ENCODE data around the gene UACA. TPM values are rescaled to one million over a fixed set of nuclear protein-coding genes. Genes with fewer than 3 reads are reported as not detected.
A peak's percentile ranks its signal among the peaks of the same experiment; 100 is the strongest.
"Not testable (repeated sequence)": the region's sequence is repeated elsewhere in the genome, so short reads cannot be mapped to it uniquely, and the experiment has no call there.

The UACA gene
- 10 to 100 TPM; 19.1 to 51.0 (median 29.4) TPM for total RNA-seq
- polyA plus RNA-seq = 10 to 100 TPM; 19.2 to 44.4 (median 26.4) TPM

DNA sequence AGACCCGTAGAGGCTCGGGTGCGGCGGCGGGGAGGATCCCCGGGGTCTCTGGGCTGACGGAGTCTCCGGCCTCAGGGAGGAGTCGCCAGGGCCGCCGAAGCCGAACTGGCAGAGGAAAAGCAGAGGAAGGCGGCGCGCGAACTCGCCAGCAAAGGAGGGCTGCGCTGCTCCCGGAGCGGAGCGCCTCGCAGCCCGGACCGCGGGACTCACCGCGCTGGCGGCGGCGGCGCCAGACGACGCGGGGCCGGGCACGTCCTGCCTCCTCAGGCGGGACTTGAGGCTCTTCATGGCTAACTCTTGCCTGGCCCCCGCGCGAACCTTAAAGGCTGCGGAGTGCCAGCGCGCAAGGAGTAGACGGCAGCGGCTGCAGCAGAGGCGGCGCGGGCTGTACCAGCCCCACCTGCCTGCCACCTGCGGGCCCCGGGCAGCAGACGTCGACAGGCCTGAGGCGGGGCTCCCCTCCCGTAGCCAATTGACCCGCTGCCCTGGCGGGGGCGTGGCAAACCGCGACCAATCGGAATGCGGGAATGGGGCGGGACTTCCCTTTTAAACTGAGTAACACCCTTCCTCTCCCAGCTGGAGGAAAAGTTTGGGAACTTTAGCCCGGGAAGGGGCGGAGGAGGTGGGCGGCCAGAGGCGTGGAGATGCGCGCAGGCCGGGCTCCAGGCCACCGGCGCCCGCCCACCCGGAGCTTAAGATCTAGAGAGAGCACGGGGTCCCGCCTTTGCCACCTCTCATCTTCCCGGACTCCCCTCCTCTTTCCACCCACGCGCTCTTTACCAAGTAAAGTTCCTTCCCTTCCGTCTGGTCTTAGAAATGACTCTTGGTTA is at the start of gene UACA:
Gene UACA (minus strand): TSS at position 439 of the 830 bp plus-strand sequence. CDS start 151 bp downstream, at position 288.
- Histone ChIP-seq H3K36me3 (no peaks in the 10 kb centered on the region), H3K27me3 (no peaks in the 10 kb centered on the region), H3K4me3 (peak within 1 kb of the TSS; percentile 65 to 95 (median 82)), H3K9me3 (no peaks in the 10 kb centered on the region), H3K4me1 (peaks cover 0 to 18% (median 9%) of the 10 kb centered on the region in 4 donors), H3K27ac (peak within 1 kb of the TSS; percentile 89 to 95 (median 92))
- 1% methylated on average over 79 of the region's 79 CpGs for WGBS, 2 donors
- intact Hi-C loops (cut with DNase I) = loop anchor here (10.0 kb wide), 1 partner anchor 69 kb away; no protein-coding TSS in a partner anchor
- peak; percentile 98 for DNase-seq
- TF ChIP-seq, protein P1, sequence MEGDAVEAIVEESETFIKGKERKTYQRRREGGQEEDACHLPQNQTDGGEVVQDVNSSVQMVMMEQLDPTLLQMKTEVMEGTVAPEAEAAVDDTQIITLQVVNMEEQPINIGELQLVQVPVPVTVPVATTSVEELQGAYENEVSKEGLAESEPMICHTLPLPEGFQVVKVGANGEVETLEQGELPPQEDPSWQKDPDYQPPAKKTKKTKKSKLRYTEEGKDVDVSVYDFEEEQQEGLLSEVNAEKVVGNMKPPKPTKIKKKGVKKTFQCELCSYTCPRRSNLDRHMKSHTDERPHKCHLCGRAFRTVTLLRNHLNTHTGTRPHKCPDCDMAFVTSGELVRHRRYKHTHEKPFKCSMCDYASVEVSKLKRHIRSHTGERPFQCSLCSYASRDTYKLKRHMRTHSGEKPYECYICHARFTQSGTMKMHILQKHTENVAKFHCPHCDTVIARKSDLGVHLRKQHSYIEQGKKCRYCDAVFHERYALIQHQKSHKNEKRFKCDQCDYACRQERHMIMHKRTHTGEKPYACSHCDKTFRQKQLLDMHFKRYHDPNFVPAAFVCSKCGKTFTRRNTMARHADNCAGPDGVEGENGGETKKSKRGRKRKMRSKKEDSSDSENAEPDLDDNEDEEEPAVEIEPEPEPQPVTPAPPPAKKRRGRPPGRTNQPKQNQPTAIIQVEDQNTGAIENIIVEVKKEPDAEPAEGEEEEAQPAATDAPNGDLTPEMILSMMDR (IDR thresholded peaks at IDR 0.05) = no peak
- TF ChIP-seq POLR2A (IDR thresholded peaks at IDR 0.05) (peak; percentile 72 to 82), EP300 (IDR thresholded peaks at IDR 0.05) (no peak), POLR2AphosphoS5 (IDR thresholded peaks at IDR 0.05) (peak; percentile 89 to 98 (median 93))

- H3K36me3 ChIP-seq = no peaks in the 10 kb centered on the region
- H3K4me3 ChIP-seq = no peak overlapping the region
- TF ChIP-seq, protein P1 (IDR thresholded peaks at IDR 0.05) = no peak
- TF ChIP-seq POLR2A (IDR thresholded peaks at IDR 0.05) (no peak), EP300 (IDR thresholded peaks at IDR 0.05) (no peak), POLR2AphosphoS5 (IDR thresholded peaks at IDR 0.05) (no peak)
- H3K4me1 ChIP-seq = no peaks in the 10 kb centered on the region
- no peaks in the 10 kb centered on the region for H3K9me3 ChIP-seq
- intact Hi-C loops (cut with DNase I) = loop anchor here (1.0 to 5.0 kb wide), 2 partner anchors 133 to 1336 kb away; no protein-coding TSS in a partner anchor
- no peak for DNase-seq
- H3K27me3 ChIP-seq = no peaks in the 10 kb centered on the region
- WGBS, 2 donors = 50 to 77% methylated on average over 4 of the region's 4 CpGs
- H3K27ac ChIP-seq = no peak overlapping the region
Observed at GRCh38 chr15:70812827-70813364, 49.5 kb upstream of the UACA start.

GRCh38 chr15:70810916-70811578 is 47.7 kb upstream of the UACA start:
- no peak for DNase-seq
- Histone ChIP-seq H3K36me3 (no peaks in the 10 kb centered on the region), H3K27ac (no peak overlapping the region), H3K9me3 (no peaks in the 10 kb centered on the region), H3K4me1 (no peaks in the 10 kb centered on the region), H3K27me3 (no peaks in the 10 kb centered on the region), H3K4me3 (no peak overlapping the region)
- intact Hi-C loops (cut with DNase I) = loop anchor here (5.0 kb wide), 1 partner anchor 1334 kb away; no protein-coding TSS in a partner anchor
- WGBS, 2 donors = 79 to 80% methylated on average over 9 of the region's 9 CpGs
- TF ChIP-seq, protein P1 (IDR thresholded peaks at IDR 0.05) = no peak
- no peak for TF ChIP-seq EP300 (IDR thresholded peaks at IDR 0.05)
- no peak for TF ChIP-seq POLR2A (IDR thresholded peaks at IDR 0.05)
- TF ChIP-seq POLR2AphosphoS5 (IDR thresholded peaks at IDR 0.05) = no peak

- Histone ChIP-seq H3K36me3 (no peaks in the 10 kb centered on the region), H3K4me1 (no peaks in the 10 kb centered on the region), H3K9me3 (no peaks in the 10 kb centered on the region), H3K4me3 (no peak overlapping the region), H3K27me3 (no peaks in the 10 kb centered on the region), H3K27ac (no peak overlapping the region)
- DNase-seq = peak; percentile 83
- WGBS, 2 donors = 78 to 85% methylated on average over 9 of the region's 9 CpGs
- intact Hi-C loops (cut with DNase I) = no loop called here
- no peak for TF ChIP-seq EP300 (IDR thresholded peaks at IDR 0.05)
- TF ChIP-seq POLR2A (IDR thresholded peaks at IDR 0.05) = no peak
- TF ChIP-seq POLR2AphosphoS5 (IDR thresholded peaks at IDR 0.05) = no peak
- TF ChIP-seq, protein P1 (IDR thresholded peaks at IDR 0.05) = no peak
Observed at GRCh38 chr15:70806992-70807712, 43.8 kb upstream of the UACA start.

DNA sequence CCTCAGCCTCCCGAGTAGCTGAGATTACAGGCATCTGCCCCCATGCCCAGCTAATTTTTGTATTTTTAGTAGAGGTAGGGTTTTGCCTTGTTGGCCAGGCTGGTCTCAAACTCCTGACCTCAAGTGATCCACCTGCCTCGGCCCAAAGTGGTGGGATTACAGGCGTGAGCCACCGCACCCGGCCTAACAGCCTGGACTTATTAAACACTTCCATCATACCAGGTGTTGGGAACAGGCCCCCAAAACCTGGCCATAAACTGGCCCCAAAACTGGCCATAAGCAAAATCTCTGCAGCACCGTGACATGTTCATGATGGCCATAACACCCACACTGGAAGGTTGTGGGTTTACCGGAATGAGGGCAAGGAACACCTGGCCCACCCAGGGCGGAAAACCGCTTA is 41.0 kb upstream of the UACA start:
- H3K9me3 ChIP-seq; H3K27ac ChIP-seq; H3K36me3 ChIP-seq; intact Hi-C loops (cut with DNase I); H3K27me3 ChIP-seq; DNase-seq; H3K4me3 ChIP-seq: not testable (repeated sequence)
- H3K4me1 ChIP-seq = peaks cover 0 to 12% (median 12%) of the 10 kb centered on the region in 4 donors
- WGBS, 2 donors = 95 to 96% methylated on average over 9 of the region's 9 CpGs
